ENCODE results near the gene PCDH8. TPM values are rescaled to one million over a fixed set of nuclear protein-coding genes. Genes with fewer than 3 reads are reported as not detected.

PCDH8 gene
- total RNA-seq, 3 donors from 2014 or later (not counting 1 experiment from before 2014, with no cell fraction given), result not detected

DNA sequence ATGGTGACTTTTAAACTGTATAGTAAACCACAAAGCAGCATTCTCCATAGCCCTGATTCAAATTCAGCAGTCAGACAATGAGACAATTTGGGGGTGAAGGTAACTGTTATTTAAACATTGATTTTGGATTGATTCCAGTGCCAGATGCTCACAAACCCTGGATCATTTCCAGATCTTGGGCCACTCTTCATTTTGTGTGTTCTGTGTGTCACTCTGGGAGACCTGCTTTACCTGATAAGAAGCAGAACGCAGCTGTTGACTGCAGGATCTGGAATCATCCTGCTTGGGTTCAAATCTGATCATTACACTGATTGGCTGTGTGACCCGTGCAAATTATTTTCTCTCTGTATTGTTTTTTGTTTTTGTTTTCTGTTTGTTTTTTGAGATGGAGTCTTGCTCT lies 4.0 kb upstream of the PCDH8 start:
- Histone ChIP-seq H3K4me1 (ENCODE audit: control insufficient read depth, insufficient read depth, low read length) (peaks cover 18% of the 10 kb centered on the region), H3K27me3 (ENCODE audit: control insufficient read depth, insufficient read depth, low read length) (peaks cover 54% of the 10 kb centered on the region), H3K9me3 (ENCODE audit: control insufficient read depth, insufficient read depth, low read length) (peaks cover 8% of the 10 kb centered on the region), H3K4me3 (ENCODE audit: low read length) (no peak overlapping the region), H3K36me3 (ENCODE audit: control insufficient read depth, insufficient read depth, low read length) (no peaks in the 10 kb centered on the region), H3K27ac (ENCODE audit: low read length) (no peak overlapping the region)
- TF ChIP-seq, protein P1, sequence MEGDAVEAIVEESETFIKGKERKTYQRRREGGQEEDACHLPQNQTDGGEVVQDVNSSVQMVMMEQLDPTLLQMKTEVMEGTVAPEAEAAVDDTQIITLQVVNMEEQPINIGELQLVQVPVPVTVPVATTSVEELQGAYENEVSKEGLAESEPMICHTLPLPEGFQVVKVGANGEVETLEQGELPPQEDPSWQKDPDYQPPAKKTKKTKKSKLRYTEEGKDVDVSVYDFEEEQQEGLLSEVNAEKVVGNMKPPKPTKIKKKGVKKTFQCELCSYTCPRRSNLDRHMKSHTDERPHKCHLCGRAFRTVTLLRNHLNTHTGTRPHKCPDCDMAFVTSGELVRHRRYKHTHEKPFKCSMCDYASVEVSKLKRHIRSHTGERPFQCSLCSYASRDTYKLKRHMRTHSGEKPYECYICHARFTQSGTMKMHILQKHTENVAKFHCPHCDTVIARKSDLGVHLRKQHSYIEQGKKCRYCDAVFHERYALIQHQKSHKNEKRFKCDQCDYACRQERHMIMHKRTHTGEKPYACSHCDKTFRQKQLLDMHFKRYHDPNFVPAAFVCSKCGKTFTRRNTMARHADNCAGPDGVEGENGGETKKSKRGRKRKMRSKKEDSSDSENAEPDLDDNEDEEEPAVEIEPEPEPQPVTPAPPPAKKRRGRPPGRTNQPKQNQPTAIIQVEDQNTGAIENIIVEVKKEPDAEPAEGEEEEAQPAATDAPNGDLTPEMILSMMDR (IDR thresholded peaks at IDR 0.05), result no peak
- Mint-ChIP-seq H3K9me3 (no peaks in the 10 kb centered on the region), H3K27me3 (ENCODE audit: low read depth in 2 of 2) (peaks cover 56 to 74% of the 10 kb centered on the region in 2 donors), H3K27ac (no peak overlapping the region), H3K4me3 (peak overlapping the region; percentile 38), H3K4me1 (peaks cover 7 to 23% of the 10 kb centered on the region in 2 donors), H3K36me3 (peaks cover 19% of the 10 kb centered on the region)
- 91% methylated on average over 2 of the region's 2 CpGs for WGBS (ENCODE audit: insufficient coverage)
- intact Hi-C loops (cut with micrococcal nuclease), result no loop called here
- ATAC-seq (no peak), DNase-seq (no peak)

DNA sequence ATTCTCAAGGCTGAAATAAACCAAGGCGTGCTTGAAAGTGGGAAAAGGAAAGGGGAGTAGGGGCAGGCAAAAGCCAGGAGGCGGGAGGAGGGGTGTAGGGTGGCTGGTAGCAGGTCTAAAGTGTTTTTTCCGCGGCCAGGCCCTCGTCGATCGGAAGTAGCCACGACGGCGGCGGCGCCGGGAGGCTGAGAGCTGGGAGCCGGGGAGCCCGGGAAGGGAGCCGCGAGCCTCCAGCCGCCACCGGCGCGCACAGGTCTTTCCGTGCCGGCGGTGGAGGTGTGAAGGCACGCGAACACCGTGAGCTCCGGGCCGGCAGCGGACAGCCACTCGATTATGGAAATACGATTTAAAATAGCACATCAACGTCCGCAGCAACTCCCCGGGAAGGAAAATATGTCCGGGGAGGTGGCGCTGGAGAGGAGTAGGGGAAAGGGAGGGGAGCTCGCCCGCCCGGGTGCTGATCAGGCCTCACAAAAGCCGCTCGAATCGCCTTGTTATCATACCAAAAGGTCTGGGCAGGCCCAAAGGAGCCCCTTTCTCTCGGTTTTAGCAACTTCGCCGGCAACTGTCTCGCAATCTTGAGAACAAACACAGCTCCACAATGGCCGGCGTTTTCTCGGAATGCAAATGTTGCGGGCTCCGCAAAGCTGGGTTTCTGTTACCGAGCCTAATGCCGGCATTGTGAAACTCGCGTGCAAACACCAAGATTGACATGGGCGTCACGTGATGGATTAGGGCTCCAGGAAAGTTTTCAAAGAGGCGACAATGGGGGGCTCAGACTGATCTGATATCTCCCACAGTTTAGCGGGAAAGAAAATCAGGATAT lies 2.9 kb upstream of the PCDH8 start:
- peaks cover 59% of the 10 kb centered on the region for H3K27me3 ChIP-seq (ENCODE audit: control insufficient read depth, insufficient read depth, low read length)
- WGBS (ENCODE audit: insufficient coverage), result 2% methylated on average over 59 of the region's 60 CpGs

DNA sequence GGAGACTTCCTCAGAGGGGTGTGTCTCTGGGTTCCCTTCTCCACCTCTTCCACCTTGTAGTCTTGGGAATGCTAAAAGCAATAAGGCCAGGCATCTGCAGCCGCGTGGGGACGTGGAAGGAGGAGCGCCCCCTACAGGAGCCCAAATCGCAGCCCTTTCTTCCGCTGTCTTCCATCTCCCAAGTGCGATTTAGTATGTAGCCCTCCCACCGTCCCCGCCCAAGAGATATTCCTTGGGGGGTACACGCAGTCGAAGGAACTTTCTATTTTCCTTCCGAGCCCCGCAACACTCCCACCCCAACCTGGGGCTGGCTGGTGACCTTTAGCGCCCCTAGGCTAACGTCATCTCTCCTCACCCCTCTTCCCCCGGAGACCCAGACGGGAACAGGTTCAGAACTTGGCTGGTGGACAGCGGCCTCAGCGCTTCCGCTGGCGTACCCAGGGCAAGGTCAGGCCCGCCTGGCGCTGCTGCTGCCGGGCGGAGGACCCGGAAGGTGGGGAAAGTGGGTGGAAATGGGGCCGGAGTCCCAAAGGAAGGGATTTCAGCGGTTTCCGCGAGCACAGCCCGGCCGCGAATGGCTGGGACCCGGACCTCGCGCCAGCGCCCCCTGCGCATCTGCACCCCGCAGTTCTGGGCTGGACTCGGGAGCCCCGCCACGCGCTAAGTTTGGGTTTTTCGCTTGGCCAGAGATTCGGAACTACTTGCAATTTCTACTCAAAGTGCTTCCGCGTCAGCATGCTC lies 2.1 kb upstream of the PCDH8 start:
- no peaks in the 10 kb centered on the region for H3K9me3 Mint-ChIP-seq
- H3K4me3 Mint-ChIP-seq, result peak overlapping the region; percentile 67
- peaks cover 52 to 60% of the 10 kb centered on the region in 2 donors for H3K27me3 Mint-ChIP-seq (ENCODE audit: low read depth in 2 of 2)
- intact Hi-C loops (cut with micrococcal nuclease), result no loop called here
- H3K9me3 ChIP-seq (ENCODE audit: control insufficient read depth, insufficient read depth, low read length), result peaks cover 8% of the 10 kb centered on the region
- H3K4me1 Mint-ChIP-seq, result peaks cover 7 to 23% of the 10 kb centered on the region in 2 donors
- H3K27me3 ChIP-seq (ENCODE audit: control insufficient read depth, insufficient read depth, low read length), result peaks cover 61% of the 10 kb centered on the region
- peak; percentile 56 to 77 (median 75) for ATAC-seq
- H3K36me3 ChIP-seq (ENCODE audit: control insufficient read depth, insufficient read depth, low read length), result no peaks in the 10 kb centered on the region
- H3K4me1 ChIP-seq (ENCODE audit: control insufficient read depth, insufficient read depth, low read length), result peaks cover 24% of the 10 kb centered on the region
- H3K36me3 Mint-ChIP-seq, result peaks cover 19% of the 10 kb centered on the region
- DNase-seq, result peak in 1 of 2 donors; percentile 21
- H3K27ac Mint-ChIP-seq, result no peak overlapping the region
- TF ChIP-seq, protein P1 (IDR thresholded peaks at IDR 0.05), result no peak
- H3K4me3 ChIP-seq (ENCODE audit: low read length), result peak overlapping the region; percentile 19
- WGBS (ENCODE audit: insufficient coverage), result 2% methylated on average over 47 of the region's 47 CpGs
- no peak overlapping the region for H3K27ac ChIP-seq (ENCODE audit: low read length)

More for the DNA sequence above, 2.9 kb upstream of the PCDH8 start:
- Mint-ChIP-seq H3K27ac (no peak overlapping the region), H3K9me3 (no peaks in the 10 kb centered on the region), H3K4me3 (peak overlapping the region; percentile 67), H3K4me1 (peaks cover 7 to 23% of the 10 kb centered on the region in 2 donors), H3K36me3 (peaks cover 19% of the 10 kb centered on the region), H3K27me3 (ENCODE audit: low read depth in 2 of 2) (peaks cover 56 to 67% of the 10 kb centered on the region in 2 donors)
- peaks cover 19% of the 10 kb centered on the region for H3K4me1 ChIP-seq (ENCODE audit: control insufficient read depth, insufficient read depth, low read length)
- intact Hi-C loops (cut with micrococcal nuclease), result no loop called here
- no peaks in the 10 kb centered on the region for H3K36me3 ChIP-seq (ENCODE audit: control insufficient read depth, insufficient read depth, low read length)
- no peak overlapping the region for H3K27ac ChIP-seq (ENCODE audit: low read length)
- peak overlapping the region; percentile 19 for H3K4me3 ChIP-seq (ENCODE audit: low read length)
- DNase-seq (no peak), ATAC-seq (no peak)
- H3K9me3 ChIP-seq (ENCODE audit: control insufficient read depth, insufficient read depth, low read length), result peaks cover 8% of the 10 kb centered on the region
- TF ChIP-seq, protein P1 (IDR thresholded peaks at IDR 0.05), result no peak
